Upper lobe of right lung (tissue), 1 donor: ENCODE data around the gene NPAS1. TPM values are rescaled to one million over a fixed set of nuclear protein-coding genes. Genes with fewer than 3 reads are reported as not detected.
"Not testable (repeated sequence)": the region's sequence is repeated elsewhere in the genome, so short reads cannot be mapped to it uniquely, and the experiment has no call there.

Experiments used
- ATAC-seq: fragments of 200-7000 bp; cut with Tn5 transposase; one replicate; pipeline ENCODE4 v1.9.1; 2020; ENCODE audit warnings: mild to moderate bottlenecking, moderate library complexity
- DNase-seq: peaks from one replicate; pipeline ENCODE4 v3.0.0-alpha.2; 2020
- H3K27ac ChIP-seq: fragments of 200-600 bp; one replicate; pipeline ENCODE4 v1.8.0; 2022
- H3K27me3 ChIP-seq: fragments of 200-600 bp; one replicate; pipeline ENCODE4 v1.8.0; 2022; ENCODE audit warnings: mild to moderate bottlenecking
- H3K36me3 ChIP-seq: fragments of 200-600 bp; one replicate; pipeline ENCODE4 v1.8.0; 2022
- H3K4me1 ChIP-seq: fragments of 200-600 bp; one replicate; pipeline ENCODE4 v1.8.0; 2022
- H3K4me3 ChIP-seq: fragments of 200-600 bp; one replicate; pipeline ENCODE4 v1.8.0; 2022; ENCODE audit warnings: mild to moderate bottlenecking
- H3K9me3 ChIP-seq: fragments of 200-600 bp; one replicate; pipeline ENCODE4 v1.8.0; 2022
- CTCF ChIP-seq: fragments of 200-600 bp; IDR thresholded peaks from one replicate; pipeline ENCODE4 v1.8.0; 2022; ENCODE audit warnings: antibody characterized with exemption
- intact Hi-C: fragments of 100-400 bp; cut with DNase I; formaldehyde crosslinking; loops from one replicate; pipeline ENCODE4 v1.11.0; 2022
- total RNA-seq: library from RNA; stranded (reverse); fragmentation: NEBNext Ultra II Directional; extraction: Animal tissue kit (Norgen Biotek cat#: 25700); gene quantifications from one replicate; pipeline ENCODE4 v1.2.1, GENCODE V29; 2021
- donor health status: DM: no; HTN: yes; CAD: no; lungs with severe emphysema.

NPAS1 gene
- total RNA-seq, 1 donor from 2014 or later, result 1.3 TPM

GRCh38 chr19:47075179-47075810, 55.7 kb downstream of the NPAS1 start:
- intact Hi-C loops, result loop anchor here (5.0 kb wide), 1 partner anchor 47 kb away; no protein-coding TSS in a partner anchor
- Histone ChIP-seq H3K27me3 (no peaks in the 10 kb centered on the region), H3K9me3 (no peaks in the 10 kb centered on the region), H3K36me3 (peaks cover 84% of the 10 kb centered on the region), H3K4me3 (no peak overlapping the region), H3K4me1 (peaks cover 10% of the 10 kb centered on the region), H3K27ac (no peak overlapping the region)
- DNase-seq (no peak), ATAC-seq (peak; percentile 62)
- TF ChIP-seq CTCF, result no peak

GRCh38 chr19:47075941-47076340, 56.3 kb downstream of the NPAS1 start:
- Histone ChIP-seq H3K4me3 (no peak overlapping the region), H3K4me1 (peaks cover 10% of the 10 kb centered on the region), H3K27ac (no peak overlapping the region), H3K36me3 (peaks cover 84% of the 10 kb centered on the region), H3K9me3 (no peaks in the 10 kb centered on the region), H3K27me3 (no peaks in the 10 kb centered on the region)
- intact Hi-C loops, result loop anchor here (5.0 kb wide), 1 partner anchor 46 kb away; no protein-coding TSS in a partner anchor
- DNase-seq, result no peak
- no peak for ATAC-seq
- no peak for TF ChIP-seq CTCF

GRCh38 chr19:47078351-47078750, 58.7 kb downstream of the NPAS1 start:
- DNase-seq, H3K4me3 ChIP-seq, H3K27me3 ChIP-seq, H3K27ac ChIP-seq, H3K4me1 ChIP-seq, ATAC-seq, H3K9me3 ChIP-seq: not testable (repeated sequence)
- intact Hi-C loops, result loop anchor here (5.0 kb wide), 1 partner anchor 44 kb away; no protein-coding TSS in a partner anchor
- peaks cover 85% of the 10 kb centered on the region for H3K36me3 ChIP-seq

- ATAC-seq (no peak), DNase-seq (no peak)
- TF ChIP-seq CTCF, result no peak
- Histone ChIP-seq H3K27me3 (no peaks in the 10 kb centered on the region), H3K36me3 (peaks cover 94% of the 10 kb centered on the region), H3K4me1 (peaks cover 4% of the 10 kb centered on the region), H3K27ac (no peak overlapping the region), H3K4me3 (no peak overlapping the region), H3K9me3 (no peaks in the 10 kb centered on the region)
- intact Hi-C loops, result no loop called here
These were observed 61.5 kb downstream of the NPAS1 start for GRCh38 chr19:47081095-47081494.

GRCh38 chr19:47082493-47082892, 62.9 kb downstream of the NPAS1 start:
- peaks cover 94% of the 10 kb centered on the region for H3K36me3 ChIP-seq
- DNase-seq (no peak), ATAC-seq (no peak)
- TF ChIP-seq CTCF, result no peak
- H3K4me3 ChIP-seq, result no peak overlapping the region
- no peaks in the 10 kb centered on the region for H3K9me3 ChIP-seq
- no peak overlapping the region for H3K27ac ChIP-seq
- intact Hi-C loops, result no loop called here
- H3K4me1 ChIP-seq, result peaks cover 4% of the 10 kb centered on the region
- no peaks in the 10 kb centered on the region for H3K27me3 ChIP-seq

GRCh38 chr19:47084879-47085439, 65.3 kb downstream of the NPAS1 start:
- intact Hi-C loops, result no loop called here
- H3K36me3 ChIP-seq, result peaks cover 100% of the 10 kb centered on the region

More at GRCh38 chr19:47084879-47085439, 65.3 kb downstream of the NPAS1 start:
- Histone ChIP-seq H3K4me1 (no peaks in the 10 kb centered on the region), H3K4me3 (no peak overlapping the region), H3K27ac (no peak overlapping the region), H3K27me3 (no peaks in the 10 kb centered on the region), H3K9me3 (no peaks in the 10 kb centered on the region)
- no peak for ATAC-seq
- no peak for TF ChIP-seq CTCF
- no peak for DNase-seq
